ENCODE results near the gene KRT9. TPM values are rescaled to one million over a fixed set of nuclear protein-coding genes. Genes with fewer than 3 reads are reported as not detected.
"Not testable (repeated sequence)": the region's sequence is repeated elsewhere in the genome, so short reads cannot be mapped to it uniquely, and the experiment has no call there.

KRT9 gene
- total RNA-seq, 6 donors from 2014 or later, result not detected

GRCh38 chr17:41618341-41619035 is 46.6 kb upstream of the KRT9 start:
- Histone ChIP-seq H3K4me3 (no peak overlapping the region), H3K27me3 (no peaks in the 10 kb centered on the region), H3K27ac (no peak overlapping the region), H3K9me3 (no peaks in the 10 kb centered on the region), H3K36me3 (no peaks in the 10 kb centered on the region), H3K4me1 (no peaks in the 10 kb centered on the region)
- ATAC-seq (ENCODE audit: low FRiP score in 2 of 2) (peak; percentile 24 to 67), DNase-seq (no peak)
- no peak for TF ChIP-seq EP300 (IDR thresholded peaks at IDR 0.05)
- TF ChIP-seq, protein P1, sequence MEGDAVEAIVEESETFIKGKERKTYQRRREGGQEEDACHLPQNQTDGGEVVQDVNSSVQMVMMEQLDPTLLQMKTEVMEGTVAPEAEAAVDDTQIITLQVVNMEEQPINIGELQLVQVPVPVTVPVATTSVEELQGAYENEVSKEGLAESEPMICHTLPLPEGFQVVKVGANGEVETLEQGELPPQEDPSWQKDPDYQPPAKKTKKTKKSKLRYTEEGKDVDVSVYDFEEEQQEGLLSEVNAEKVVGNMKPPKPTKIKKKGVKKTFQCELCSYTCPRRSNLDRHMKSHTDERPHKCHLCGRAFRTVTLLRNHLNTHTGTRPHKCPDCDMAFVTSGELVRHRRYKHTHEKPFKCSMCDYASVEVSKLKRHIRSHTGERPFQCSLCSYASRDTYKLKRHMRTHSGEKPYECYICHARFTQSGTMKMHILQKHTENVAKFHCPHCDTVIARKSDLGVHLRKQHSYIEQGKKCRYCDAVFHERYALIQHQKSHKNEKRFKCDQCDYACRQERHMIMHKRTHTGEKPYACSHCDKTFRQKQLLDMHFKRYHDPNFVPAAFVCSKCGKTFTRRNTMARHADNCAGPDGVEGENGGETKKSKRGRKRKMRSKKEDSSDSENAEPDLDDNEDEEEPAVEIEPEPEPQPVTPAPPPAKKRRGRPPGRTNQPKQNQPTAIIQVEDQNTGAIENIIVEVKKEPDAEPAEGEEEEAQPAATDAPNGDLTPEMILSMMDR (IDR thresholded peaks at IDR 0.05), result no peak
- no peak for TF ChIP-seq POLR2AphosphoS5 (IDR thresholded peaks at IDR 0.05)
- 68 to 82% methylated on average over 5 to 13 of the region's 13 CpGs for WGBS, 2 donors

DNA sequence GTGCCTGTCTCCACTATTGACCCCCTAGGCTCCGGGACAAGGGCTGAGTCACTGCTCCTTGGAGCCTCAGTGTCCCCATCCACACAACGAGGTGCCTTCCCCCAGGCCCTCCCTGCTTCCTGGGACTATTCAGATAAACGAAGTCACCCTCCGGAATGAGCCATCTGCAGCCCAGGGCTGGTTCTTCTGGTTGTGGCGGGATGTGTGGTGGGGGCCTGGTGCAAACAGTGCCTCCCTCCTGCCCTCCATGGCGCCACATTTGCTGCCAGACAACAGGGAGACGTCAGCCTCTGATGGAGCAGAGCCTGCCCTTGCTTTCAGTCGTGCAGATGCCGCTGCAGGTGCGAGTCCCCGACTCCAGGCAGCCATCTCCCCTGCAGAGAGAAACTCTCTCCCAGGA is 45.8 kb upstream of the KRT9 start:
- Histone ChIP-seq H3K4me3 (no peak overlapping the region), H3K9me3 (no peaks in the 10 kb centered on the region), H3K27me3 (no peaks in the 10 kb centered on the region), H3K36me3 (no peaks in the 10 kb centered on the region), H3K4me1 (no peaks in the 10 kb centered on the region), H3K27ac (no peak overlapping the region)
- DNase-seq (no peak), ATAC-seq (ENCODE audit: low FRiP score in 2 of 2) (peak in 1 of 2 donors; percentile 25)
- WGBS, 2 donors, result 67 to 69% methylated on average over 8 to 9 of the region's 11 CpGs
- no peak for TF ChIP-seq POLR2A (IDR thresholded peaks at IDR 0.05)

DNA sequence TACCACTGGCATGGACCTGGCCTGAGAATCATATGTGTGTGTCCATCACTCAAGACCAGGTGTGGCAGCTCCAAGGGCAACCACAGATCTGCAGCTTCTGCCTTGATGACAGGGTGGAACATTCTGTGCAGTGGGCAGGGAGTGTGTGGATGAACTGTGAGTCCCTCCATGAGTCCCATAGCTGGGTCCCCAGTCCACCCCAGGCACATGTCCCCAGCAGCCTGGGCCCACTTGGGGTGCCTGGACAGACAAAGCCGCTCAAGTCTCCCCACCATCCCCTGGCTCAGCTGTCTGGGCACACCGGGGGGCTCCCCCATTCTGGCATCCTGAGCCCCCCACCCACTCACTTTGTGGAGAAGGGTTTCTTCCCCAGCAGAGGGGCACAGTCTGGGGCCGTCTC is 45.3 kb upstream of the KRT9 start:
- Histone ChIP-seq H3K27me3 (no peaks in the 10 kb centered on the region), H3K4me1 (no peaks in the 10 kb centered on the region), H3K27ac (no peak overlapping the region), H3K4me3 (no peak overlapping the region), H3K9me3 (no peaks in the 10 kb centered on the region), H3K36me3 (no peaks in the 10 kb centered on the region)
- TF ChIP-seq POLR2A (IDR thresholded peaks at IDR 0.05) (no peak), POLR2AphosphoS5 (IDR thresholded peaks at IDR 0.05) (no peak), EP300 (IDR thresholded peaks at IDR 0.05) (no peak)
- TF ChIP-seq, protein P1 (IDR thresholded peaks at IDR 0.05), result no peak
- no peak for DNase-seq
- WGBS, 2 donors, result 79 to 93% methylated on average over 3 of the region's 3 CpGs
- peak in 1 of 2 donors; percentile 56 for ATAC-seq (ENCODE audit: low FRiP score in 2 of 2)

DNA sequence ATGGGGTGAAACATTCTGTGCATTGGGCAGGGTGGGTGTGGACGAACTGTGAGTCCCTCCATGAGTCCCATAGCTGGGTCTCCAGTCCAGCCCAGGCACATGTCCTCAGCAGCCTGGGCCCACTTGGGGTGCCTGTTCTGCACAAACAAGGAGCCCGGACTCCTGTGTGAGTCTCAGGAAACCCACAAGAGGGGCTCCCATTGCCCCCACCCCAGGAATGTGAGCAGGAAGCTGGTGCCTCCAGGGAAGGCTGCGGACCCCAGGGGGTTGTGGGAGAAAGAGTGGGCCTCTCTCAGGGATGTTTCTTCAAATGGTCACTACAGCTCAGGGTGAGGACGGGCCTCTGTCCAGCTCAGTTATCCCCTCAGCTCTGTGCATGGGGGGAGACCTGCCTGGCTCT is 44.6 kb upstream of the KRT9 start:
- not testable (repeated sequence) for H3K27me3 ChIP-seq

GRCh38 chr17:41615454-41615853 is 43.6 kb upstream of the KRT9 start:
- Histone ChIP-seq H3K4me3 (no peak overlapping the region), H3K9me3 (no peaks in the 10 kb centered on the region), H3K27me3 (no peaks in the 10 kb centered on the region), H3K27ac (no peak overlapping the region), H3K36me3 (no peaks in the 10 kb centered on the region), H3K4me1 (no peaks in the 10 kb centered on the region)
- 19 to 32% methylated on average over 5 of the region's 7 CpGs for WGBS, 2 donors
- DNase-seq, result no peak
- no peak for TF ChIP-seq POLR2AphosphoS5 (IDR thresholded peaks at IDR 0.05)
- TF ChIP-seq EP300 (IDR thresholded peaks at IDR 0.05), result no peak
- TF ChIP-seq, protein P1 (IDR thresholded peaks at IDR 0.05), result no peak
- no peak for TF ChIP-seq POLR2A (IDR thresholded peaks at IDR 0.05)
- no peak for ATAC-seq (ENCODE audit: low FRiP score in 2 of 2)

More for the DNA sequence above, 44.6 kb upstream of the KRT9 start:
- ATAC-seq (ENCODE audit: low FRiP score in 2 of 2); H3K36me3 ChIP-seq; H3K4me1 ChIP-seq; H3K27ac ChIP-seq; H3K9me3 ChIP-seq; H3K4me3 ChIP-seq; DNase-seq: not testable (repeated sequence)
- WGBS, 2 donors, result 48 to 77% methylated on average over 3 to 4 of the region's 4 CpGs

- not testable (repeated sequence) for ATAC-seq (ENCODE audit: low FRiP score in 2 of 2); H3K27ac ChIP-seq; H3K27me3 ChIP-seq; DNase-seq; H3K9me3 ChIP-seq; H3K36me3 ChIP-seq; H3K4me3 ChIP-seq; H3K4me1 ChIP-seq
- WGBS, 2 donors, result 29 to 39% methylated on average over 4 to 9 of the region's 9 CpGs
Observed at GRCh38 chr17:41614767-41615166, 42.9 kb upstream of the KRT9 start.

Measured in upper lobe of left lung (tissue), 6 donors.